Hepatocyte (in vitro differentiated cells): ENCODE measurements around the gene SNX24.

ENCODE experiments used
- EZH2 ChIP-seq: fragments of 200-600 bp; sonication (generic); IDR thresholded peaks from 2 replicates; pipeline ENCODE4 v1.6.1; 2016; ENCODE audit warnings: antibody characterized with exemption, mild to moderate bottlenecking, borderline replicate concordance
- EZH2phosphoT487 ChIP-seq: fragments of 200-600 bp; sonication (generic); IDR thresholded peaks from one replicate; pipeline ENCODE4 v1.6.1; 2018; ENCODE audit warnings: antibody characterized with exemption, mild to moderate bottlenecking, low read depth, moderate library complexity; ENCODE audit not compliant: unreplicated experiment, severe bottlenecking

- TF ChIP-seq EZH2 (no peak), EZH2phosphoT487 (no peak)
Observed at GRCh38 chr5:122906768-122907167, 61.4 kb downstream of the SNX24 start.
